Peyer's patch (tissue), 4 donors: Measurements from ENCODE around the gene CABP7.

Experiments
- CTCF ChIP-seq, 6 experiments: fragments of 450-650 bp in 4 of 6; fragments of 200-600 bp in 2 of 6; sonication (generic) in 1 of 6; IDR thresholded peaks; one replicate each; pipeline ENCODE4 v1.5.1; 2017 to 2019; ENCODE audit warnings: antibody characterized with exemption in 6 of 6, mild to moderate bottlenecking in 3 of 6, moderate library complexity in 1 of 6
- POLR2A ChIP-seq, 2 donors: fragments of 450-650 bp; IDR thresholded peaks; one replicate each; pipeline ENCODE4 v1.5.1; 2017; ENCODE audit warnings: antibody characterized with exemption in 2 of 2, mild to moderate bottlenecking in 2 of 2, moderate library complexity in 2 of 2

GRCh38 chr22:29732883-29733282 lies 13.1 kb downstream of the CABP7 start:
- TF ChIP-seq CTCF (IDR thresholded peaks at IDR 0.05), result no peak
- TF ChIP-seq POLR2A (IDR thresholded peaks at IDR 0.05), result no peak
